A673 (cell line): Measurements from ENCODE around the gene CXCL12. TPM values are rescaled to one million over a fixed set of nuclear protein-coding genes. Genes with fewer than 3 reads are reported as not detected.

Experiments used
- BruUV-seq: library from RNA; stranded (reverse); fragments of 400-500 nt; replicated peaks from 2 replicates; lab custom pipeline; 2021; lab: Mats Ljungman, UMichigan
- CTCF ChIA-PET: fragments of 300-600 bp; sonication (Branson Sonifier 250); formaldehyde crosslinking; loops from one replicate; lab custom pipeline; 2022; ENCODE audit warnings: antibody characterized with exemption; lab: Charles Lee
- POLR2A ChIA-PET: fragments of 300-600 bp; sonication (Branson Sonifier 250); formaldehyde crosslinking; loops from one replicate; lab custom pipeline; 2022; ENCODE audit warnings: antibody characterized with exemption; ENCODE audit not compliant: low non-redundant PET; lab: Charles Lee
- DNase-seq: peaks from one replicate; pipeline ENCODE4 v3.0.0-alpha.2; 2015; ENCODE audit warnings: low spot score
- H3K27ac ChIP-seq: fragments of 200-600 bp; sonication (generic); 2 replicates; pipeline ENCODE4 v1.5.1; 2016; ENCODE audit warnings: mixed run types, low read depth, mild to moderate bottlenecking, mixed read lengths, antibody characterized with exemption, low read length; ENCODE audit not compliant: poor library complexity, severe bottlenecking
- H3K27me3 ChIP-seq: fragments of 200-600 bp; sonication (generic); replicated peaks from 2 replicates; pipeline ENCODE4 v1.6.1; 2017; ENCODE audit warnings: mixed run types, low read depth, mild to moderate bottlenecking, mixed read lengths, antibody characterized with exemption, low read length; ENCODE audit not compliant: insufficient read depth, poor library complexity
- H3K36me3 ChIP-seq: fragments of 200-600 bp; sonication (generic); 2 replicates; pipeline ENCODE4 v1.6.1; 2016; ENCODE audit warnings: mixed run types, mild to moderate bottlenecking, mixed read lengths, antibody characterized with exemption, low read length; ENCODE audit not compliant: insufficient read depth, poor library complexity, severe bottlenecking
- H3K4me1 ChIP-seq: fragments of 200-600 bp; sonication (generic); 2 replicates; pipeline ENCODE4 v1.6.1; 2017; ENCODE audit warnings: mixed run types, mild to moderate bottlenecking, mixed read lengths, antibody characterized with exemption, low read length; ENCODE audit not compliant: insufficient read depth, poor library complexity, severe bottlenecking
- H3K4me3 ChIP-seq: fragments of 200-600 bp; sonication (generic); 2 replicates; pipeline ENCODE4 v1.5.1; 2016; ENCODE audit warnings: low read depth, mixed run types, mild to moderate bottlenecking, mixed read lengths, low read length; ENCODE audit not compliant: poor library complexity, severe bottlenecking
- H3K9me3 ChIP-seq: fragments of 200-600 bp; sonication (generic); 2 replicates; pipeline ENCODE4 v1.6.1; 2016; ENCODE audit warnings: mixed run types, low read depth, mild to moderate bottlenecking, mixed read lengths, antibody characterized with exemption, low read length; ENCODE audit not compliant: poor library complexity, severe bottlenecking
- CTCF ChIP-seq: fragments of 300-800, 200-600 bp; sonication (generic); conservative IDR thresholded peaks from 2 replicates; pipeline ENCODE4 v1.5.1; 2017; ENCODE audit warnings: low read depth, mild to moderate bottlenecking, antibody characterized with exemption, low read length, moderate library complexity, mixed read lengths
- EZH2 ChIP-seq: fragments of 200-600 bp; sonication (generic); IDR thresholded peaks from 2 replicates; pipeline ENCODE4 v1.6.1; 2017; ENCODE audit warnings: borderline replicate concordance, low read depth, mild to moderate bottlenecking, mixed read lengths, antibody characterized with exemption, low read length; ENCODE audit not compliant: poor library complexity, severe bottlenecking
- intact Hi-C: fragments of 100-400 bp; cut with micrococcal nuclease; formaldehyde crosslinking; loops from one replicate; pipeline ENCODE4 v1.10.0; 2022; ENCODE audit not compliant: unreplicated experiment
- total RNA-seq: library from RNA; stranded (reverse); gene quantifications from 2 replicates; pipeline ENCODE4 v1.2.3, GENCODE V29; 2021

CXCL12 gene
- total RNA-seq, 1 experiment from 2014 or later, result 0.30 TPM

- CTCF ChIA-PET, result no interaction called here
- Histone ChIP-seq H3K36me3 (no peaks in the 10 kb centered on the region), H3K4me3 (no peak overlapping the region), H3K27ac (no peak overlapping the region), H3K9me3 (no peaks in the 10 kb centered on the region), H3K4me1 (no peaks in the 10 kb centered on the region), H3K27me3 (no peaks in the 10 kb centered on the region)
- no TSS peak for BruUV-seq
- intact Hi-C loops, result no loop called here
- TF ChIP-seq CTCF (no peak), EZH2 (no peak)
- POLR2A ChIA-PET, result no interaction called here
- DNase-seq, result no peak
Observed at GRCh38 chr10:44424298-44424697, 39.4 kb upstream of the CXCL12 start.

- POLR2A ChIA-PET, result no interaction called here
Observed at GRCh38 chr10:44422570-44423101, 37.7 kb upstream of the CXCL12 start.

GRCh38 chr10:44422153-44422552 is 37.3 kb upstream of the CXCL12 start:
- POLR2A ChIA-PET, result no interaction called here
- no peaks in the 10 kb centered on the region for H3K4me1 ChIP-seq
- no peaks in the 10 kb centered on the region for H3K9me3 ChIP-seq
- DNase-seq, result no peak
- intact Hi-C loops, result no loop called here
- no peaks in the 10 kb centered on the region for H3K36me3 ChIP-seq
- CTCF ChIA-PET, result no interaction called here
- H3K27ac ChIP-seq, result no peak overlapping the region
- H3K27me3 ChIP-seq, result no peaks in the 10 kb centered on the region
- BruUV-seq, result no TSS peak
- TF ChIP-seq EZH2 (no peak), CTCF (no peak)
- H3K4me3 ChIP-seq, result no peak overlapping the region

More at GRCh38 chr10:44422570-44423101, 37.7 kb upstream of the CXCL12 start:
- no peak for DNase-seq
- Histone ChIP-seq H3K9me3 (no peaks in the 10 kb centered on the region), H3K27me3 (no peaks in the 10 kb centered on the region), H3K27ac (no peak overlapping the region), H3K4me3 (no peak overlapping the region), H3K4me1 (no peaks in the 10 kb centered on the region), H3K36me3 (no peaks in the 10 kb centered on the region)
- CTCF ChIA-PET, result no interaction called here
- intact Hi-C loops, result no loop called here
- BruUV-seq, result no TSS peak
- TF ChIP-seq CTCF, result no peak
- TF ChIP-seq EZH2, result no peak
